Measurements from ENCODE around the gene ZC3H13. TPM values are rescaled to one million over a fixed set of nuclear protein-coding genes. Genes with fewer than 3 reads are reported as not detected.

ZC3H13 gene
- total RNA-seq, 1 donor from 2014 or later: 44.9 TPM

GRCh38 chr13:46015366-46015765 is 37.2 kb downstream of the ZC3H13 start:
- H3K36me3 Mint-ChIP-seq (ENCODE audit: low read depth, unreplicated experiment): peaks cover 7% of the 10 kb centered on the region
- DNase-seq (ENCODE audit: low spot score): no peak
- no peaks in the 10 kb centered on the region for H3K27me3 Mint-ChIP-seq (ENCODE audit: unreplicated experiment)
- H3K9me3 Mint-ChIP-seq (ENCODE audit: unreplicated experiment): no peaks in the 10 kb centered on the region
- H3K4me3 Mint-ChIP-seq (ENCODE audit: unreplicated experiment): no peak overlapping the region
- peaks cover 6% of the 10 kb centered on the region for H3K4me1 Mint-ChIP-seq (ENCODE audit: unreplicated experiment)
- no peak overlapping the region for H3K27ac Mint-ChIP-seq (ENCODE audit: unreplicated experiment)
- TF ChIP-seq, protein P1, sequence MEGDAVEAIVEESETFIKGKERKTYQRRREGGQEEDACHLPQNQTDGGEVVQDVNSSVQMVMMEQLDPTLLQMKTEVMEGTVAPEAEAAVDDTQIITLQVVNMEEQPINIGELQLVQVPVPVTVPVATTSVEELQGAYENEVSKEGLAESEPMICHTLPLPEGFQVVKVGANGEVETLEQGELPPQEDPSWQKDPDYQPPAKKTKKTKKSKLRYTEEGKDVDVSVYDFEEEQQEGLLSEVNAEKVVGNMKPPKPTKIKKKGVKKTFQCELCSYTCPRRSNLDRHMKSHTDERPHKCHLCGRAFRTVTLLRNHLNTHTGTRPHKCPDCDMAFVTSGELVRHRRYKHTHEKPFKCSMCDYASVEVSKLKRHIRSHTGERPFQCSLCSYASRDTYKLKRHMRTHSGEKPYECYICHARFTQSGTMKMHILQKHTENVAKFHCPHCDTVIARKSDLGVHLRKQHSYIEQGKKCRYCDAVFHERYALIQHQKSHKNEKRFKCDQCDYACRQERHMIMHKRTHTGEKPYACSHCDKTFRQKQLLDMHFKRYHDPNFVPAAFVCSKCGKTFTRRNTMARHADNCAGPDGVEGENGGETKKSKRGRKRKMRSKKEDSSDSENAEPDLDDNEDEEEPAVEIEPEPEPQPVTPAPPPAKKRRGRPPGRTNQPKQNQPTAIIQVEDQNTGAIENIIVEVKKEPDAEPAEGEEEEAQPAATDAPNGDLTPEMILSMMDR (IDR thresholded peaks at IDR 0.05; ENCODE audit: unreplicated experiment): no peak

GRCh38 chr13:46012404-46012803 is 40.1 kb downstream of the ZC3H13 start:
- H3K4me3 Mint-ChIP-seq (ENCODE audit: unreplicated experiment): no peak overlapping the region
- DNase-seq (ENCODE audit: low spot score): no peak
- peaks cover 7% of the 10 kb centered on the region for H3K36me3 Mint-ChIP-seq (ENCODE audit: low read depth, unreplicated experiment)
- H3K4me1 Mint-ChIP-seq (ENCODE audit: unreplicated experiment): no peaks in the 10 kb centered on the region
- TF ChIP-seq, protein P1 (IDR thresholded peaks at IDR 0.05; ENCODE audit: unreplicated experiment): no peak
- peak overlapping the region; percentile 81 for H3K27ac Mint-ChIP-seq (ENCODE audit: unreplicated experiment)
- no peaks in the 10 kb centered on the region for H3K27me3 Mint-ChIP-seq (ENCODE audit: unreplicated experiment)
- no peaks in the 10 kb centered on the region for H3K9me3 Mint-ChIP-seq (ENCODE audit: unreplicated experiment)

DNA sequence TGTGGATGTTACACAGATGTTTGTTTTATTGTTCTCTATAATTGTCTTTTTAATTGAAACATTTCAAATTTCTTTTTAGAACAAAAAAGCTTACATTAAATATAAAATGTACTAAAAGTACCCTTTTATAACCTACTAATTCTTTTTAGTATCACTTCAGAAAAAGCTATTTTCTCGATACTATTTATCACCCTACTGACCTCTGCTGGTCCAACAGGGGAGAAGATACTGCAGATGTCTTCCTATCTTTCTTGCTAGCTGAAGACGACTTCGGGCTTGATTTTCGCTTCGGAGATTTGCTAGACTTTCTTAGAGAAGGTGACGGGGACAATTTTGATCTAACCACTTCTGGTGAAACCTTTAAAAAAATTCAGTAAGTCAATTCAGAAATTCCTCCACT is 42.4 kb downstream of the ZC3H13 start:
- peak; percentile 11 for DNase-seq (ENCODE audit: low spot score)
- H3K27me3 Mint-ChIP-seq (ENCODE audit: unreplicated experiment): no peaks in the 10 kb centered on the region

DNA sequence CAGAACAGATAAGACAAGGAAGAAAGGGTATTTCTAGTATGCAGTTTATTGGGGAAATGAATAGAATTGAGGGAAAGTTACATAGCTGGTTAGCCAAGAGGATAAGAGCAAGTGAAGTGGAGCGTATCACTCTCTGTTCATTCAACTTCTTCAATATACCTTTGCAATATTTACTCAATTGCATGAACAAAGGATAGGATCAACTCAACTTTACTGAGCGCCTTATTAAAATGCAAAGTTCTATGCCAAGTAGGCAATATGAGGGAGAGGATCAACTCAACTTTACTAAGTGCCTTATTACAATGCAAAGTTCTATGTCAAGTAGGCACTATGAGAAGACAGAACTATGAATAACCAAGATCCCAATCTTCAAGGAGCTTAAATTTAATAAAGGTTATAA is 43.9 kb downstream of the ZC3H13 start:
- Mint-ChIP-seq H3K36me3 (ENCODE audit: low read depth, unreplicated experiment) (peaks cover 3% of the 10 kb centered on the region), H3K9me3 (ENCODE audit: unreplicated experiment) (no peaks in the 10 kb centered on the region), H3K4me1 (ENCODE audit: unreplicated experiment) (no peaks in the 10 kb centered on the region), H3K27me3 (ENCODE audit: unreplicated experiment) (no peaks in the 10 kb centered on the region), H3K27ac (ENCODE audit: unreplicated experiment) (no peak overlapping the region), H3K4me3 (ENCODE audit: unreplicated experiment) (no peak overlapping the region)
- no peak for DNase-seq (ENCODE audit: low spot score)
- TF ChIP-seq, protein P1 (IDR thresholded peaks at IDR 0.05; ENCODE audit: unreplicated experiment): no peak

More for the DNA sequence above, 42.4 kb downstream of the ZC3H13 start:
- Mint-ChIP-seq H3K4me3 (ENCODE audit: unreplicated experiment) (no peak overlapping the region), H3K36me3 (ENCODE audit: low read depth, unreplicated experiment) (peaks cover 3% of the 10 kb centered on the region), H3K27ac (ENCODE audit: unreplicated experiment) (no peak overlapping the region), H3K4me1 (ENCODE audit: unreplicated experiment) (no peaks in the 10 kb centered on the region), H3K9me3 (ENCODE audit: unreplicated experiment) (no peaks in the 10 kb centered on the region)
- TF ChIP-seq, protein P1 (IDR thresholded peaks at IDR 0.05; ENCODE audit: unreplicated experiment): peak; percentile 35

DNA sequence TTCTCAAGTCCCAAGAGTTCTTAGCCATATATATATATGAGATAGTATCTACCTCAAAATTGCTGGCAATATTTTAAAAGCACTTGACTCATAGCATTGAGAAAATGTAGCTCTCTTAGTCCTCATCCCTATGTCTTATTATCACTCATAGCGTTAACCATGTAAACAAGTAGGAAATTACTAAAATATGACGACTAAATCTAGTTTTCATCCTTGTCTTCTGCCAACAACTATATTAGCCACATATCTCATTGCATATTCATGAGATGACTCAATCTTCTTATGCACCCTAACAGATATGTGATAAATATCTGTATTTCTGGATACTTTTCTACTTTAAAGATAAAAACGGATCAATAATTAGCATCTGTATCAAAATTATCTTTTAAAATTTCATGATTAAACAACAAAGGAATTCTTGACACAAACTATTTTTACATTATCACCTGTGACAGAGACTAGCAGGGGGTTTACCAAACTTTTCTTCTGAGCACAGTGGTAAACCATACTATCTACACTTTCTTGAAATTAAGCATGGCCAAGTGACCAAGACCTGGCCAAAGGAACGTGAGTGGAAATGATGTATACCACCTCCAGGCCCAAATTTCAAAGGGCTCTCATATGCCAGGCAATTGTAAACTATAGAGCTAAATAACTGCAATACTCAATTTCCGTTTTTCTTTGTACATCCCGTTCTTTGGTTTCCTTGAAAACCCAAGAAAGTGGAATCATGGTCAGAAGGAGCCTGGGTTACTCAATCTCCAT is 45.7 kb downstream of the ZC3H13 start:
- Mint-ChIP-seq H3K27me3 (ENCODE audit: unreplicated experiment) (no peaks in the 10 kb centered on the region), H3K9me3 (ENCODE audit: unreplicated experiment) (no peaks in the 10 kb centered on the region), H3K4me3 (ENCODE audit: unreplicated experiment) (no peak overlapping the region), H3K4me1 (ENCODE audit: unreplicated experiment) (peaks cover 5% of the 10 kb centered on the region), H3K27ac (ENCODE audit: unreplicated experiment) (no peak overlapping the region), H3K36me3 (ENCODE audit: low read depth, unreplicated experiment) (peaks cover 4% of the 10 kb centered on the region)
- no peak for DNase-seq (ENCODE audit: low spot score)
- TF ChIP-seq, protein P1 (IDR thresholded peaks at IDR 0.05; ENCODE audit: unreplicated experiment): no peak
